ENCODE measurements around the gene SEBOX.
A peak's percentile ranks its signal among the peaks of the same experiment; 100 is the strongest.

The SEBOX gene

DNA sequence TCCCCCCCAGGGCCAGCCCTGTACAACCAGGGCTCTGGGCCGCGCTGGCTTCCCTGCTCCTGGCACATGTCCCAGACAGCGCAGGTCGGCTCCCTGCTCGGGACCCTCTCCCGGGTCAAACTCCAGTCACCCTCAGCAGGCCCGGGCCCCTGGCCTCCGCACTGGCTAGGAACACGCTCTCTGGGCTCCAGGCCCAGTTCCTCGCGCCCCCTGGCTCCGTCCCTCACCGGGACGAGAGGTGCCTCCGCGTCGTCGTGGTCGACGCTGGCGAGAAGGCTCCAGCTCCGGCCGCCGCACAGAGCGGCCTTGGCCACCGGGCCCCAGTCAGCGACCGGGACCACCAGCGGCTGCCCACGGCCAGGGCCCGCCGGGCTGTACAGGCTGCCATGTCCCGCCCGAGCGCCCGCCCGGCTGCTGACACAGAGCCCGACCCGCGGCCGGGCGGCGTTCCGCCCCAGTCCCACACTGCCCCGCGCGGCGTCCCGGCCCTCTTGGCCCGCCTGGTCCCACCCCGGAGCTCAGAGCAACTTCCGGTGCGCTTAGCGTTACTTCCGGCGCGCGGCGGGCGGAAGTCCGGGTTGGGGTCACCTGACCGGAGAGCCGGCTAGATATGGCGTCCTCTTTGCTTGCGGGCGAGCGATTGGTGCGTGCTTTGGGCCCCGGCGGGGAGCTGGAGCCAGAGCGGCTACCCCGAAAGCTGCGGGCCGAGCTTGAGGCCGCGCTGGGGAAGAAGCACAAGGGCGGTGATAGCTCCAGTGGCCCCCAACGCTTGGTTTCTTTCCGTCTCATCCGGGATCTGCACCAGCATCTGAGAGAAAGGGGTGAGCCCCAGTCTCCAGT is 7.7 kb downstream of the SEBOX start, which contains the start of gene POLDIP2 (continued):
- TF ChIP-seq ZNF214 (tag by site-specific recombination; IDR thresholded peaks at IDR 0.05; ENCODE audit: borderline replicate concordance) (no peak), ZNF184 (tag by site-specific recombination; IDR thresholded peaks at IDR 0.05) (peak; percentile 67; the same call in 1 of the 2 replicates), KLF8 (tag by site-specific recombination; IDR thresholded peaks at IDR 0.05) (peak; percentile 85), ZNF521 (tag by site-specific recombination; IDR thresholded peaks at IDR 0.05) (no peak), ZNF175 (tag by site-specific recombination; IDR thresholded peaks at IDR 0.05) (no peak), TCF7L2 (IDR thresholded peaks at IDR 0.05; ENCODE audit: borderline replicate concordance, low read depth, low read length) (no peak), ZNF664 (tag by site-specific recombination; IDR thresholded peaks at IDR 0.05) (no peak), ZNF426 (tag by site-specific recombination; IDR thresholded peaks at IDR 0.05) (no peak), ZNF48 (tag by site-specific recombination; IDR thresholded peaks at IDR 0.05) (no peak), ZNF274 (IDR thresholded peaks at IDR 0.05; ENCODE audit: low read length) (no peak), ZNF274 (tag by site-specific recombination; IDR thresholded peaks at IDR 0.05; ENCODE audit: borderline replicate concordance) (no peak), ZNF239 (tag by site-specific recombination; IDR thresholded peaks at IDR 0.05) (no peak), ZNF654 (tag by site-specific recombination; IDR thresholded peaks at IDR 0.05; ENCODE audit: low read depth) (no peak), ZNF514 (tag by site-specific recombination; IDR thresholded peaks at IDR 0.05) (no peak), ZNF341 (tag by site-specific recombination; IDR thresholded peaks at IDR 0.05; ENCODE audit: low read depth) (peak; percentile 30; the same call in 1 of the 2 replicates), ZNF548 (tag by site-specific recombination; IDR thresholded peaks at IDR 0.05) (no peak), ZNF354C (tag by site-specific recombination; IDR thresholded peaks at IDR 0.05; ENCODE audit: borderline replicate concordance, low read depth) (no peak), ZNF624 (tag by site-specific recombination; IDR thresholded peaks at IDR 0.05) (no peak), ZNF701 (tag by site-specific recombination; IDR thresholded peaks at IDR 0.05) (no peak), ZNF670 (tag by site-specific recombination; IDR thresholded peaks at IDR 0.05; ENCODE audit: low read depth) (no peak), ZNF221 (tag by site-specific recombination; IDR thresholded peaks at IDR 0.05; ENCODE audit: borderline replicate concordance) (no peak), ZNF510 (tag by site-specific recombination; IDR thresholded peaks at IDR 0.05; ENCODE audit: insufficient replicate concordance) (no peak)
- TF ChIP-seq, protein P1, sequence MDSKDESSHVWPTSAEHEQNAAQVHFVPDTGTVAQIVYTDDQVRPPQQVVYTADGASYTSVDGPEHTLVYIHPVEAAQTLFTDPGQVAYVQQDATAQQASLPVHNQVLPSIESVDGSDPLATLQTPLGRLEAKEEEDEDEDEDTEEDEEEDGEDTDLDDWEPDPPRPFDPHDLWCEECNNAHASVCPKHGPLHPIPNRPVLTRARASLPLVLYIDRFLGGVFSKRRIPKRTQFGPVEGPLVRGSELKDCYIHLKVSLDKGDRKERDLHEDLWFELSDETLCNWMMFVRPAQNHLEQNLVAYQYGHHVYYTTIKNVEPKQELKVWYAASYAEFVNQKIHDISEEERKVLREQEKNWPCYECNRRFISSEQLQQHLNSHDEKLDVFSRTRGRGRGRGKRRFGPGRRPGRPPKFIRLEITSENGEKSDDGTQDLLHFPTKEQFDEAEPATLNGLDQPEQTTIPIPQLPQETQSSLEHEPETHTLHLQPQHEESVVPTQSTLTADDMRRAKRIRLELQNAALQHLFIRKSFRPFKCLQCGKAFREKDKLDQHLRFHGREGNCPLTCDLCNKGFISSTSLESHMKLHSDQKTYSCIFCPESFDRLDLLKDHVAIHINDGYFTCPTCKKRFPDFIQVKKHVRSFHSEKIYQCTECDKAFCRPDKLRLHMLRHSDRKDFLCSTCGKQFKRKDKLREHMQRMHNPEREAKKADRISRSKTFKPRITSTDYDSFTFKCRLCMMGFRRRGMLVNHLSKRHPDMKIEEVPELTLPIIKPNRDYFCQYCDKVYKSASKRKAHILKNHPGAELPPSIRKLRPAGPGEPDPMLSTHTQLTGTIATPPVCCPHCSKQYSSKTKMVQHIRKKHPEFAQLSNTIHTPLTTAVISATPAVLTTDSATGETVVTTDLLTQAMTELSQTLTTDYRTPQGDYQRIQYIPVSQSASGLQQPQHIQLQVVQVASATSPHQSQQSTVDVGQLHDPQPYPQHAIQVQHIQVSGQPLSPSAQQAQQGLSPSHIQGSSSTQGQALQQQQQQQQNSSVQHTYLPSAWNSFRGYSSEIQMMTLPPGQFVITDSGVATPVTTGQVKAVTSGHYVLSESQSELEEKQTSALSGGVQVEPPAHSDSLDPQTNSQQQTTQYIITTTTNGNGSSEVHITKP (tag by site-specific recombination; IDR thresholded peaks at IDR 0.05), result no peak
- TF ChIP-seq, protein P2, sequence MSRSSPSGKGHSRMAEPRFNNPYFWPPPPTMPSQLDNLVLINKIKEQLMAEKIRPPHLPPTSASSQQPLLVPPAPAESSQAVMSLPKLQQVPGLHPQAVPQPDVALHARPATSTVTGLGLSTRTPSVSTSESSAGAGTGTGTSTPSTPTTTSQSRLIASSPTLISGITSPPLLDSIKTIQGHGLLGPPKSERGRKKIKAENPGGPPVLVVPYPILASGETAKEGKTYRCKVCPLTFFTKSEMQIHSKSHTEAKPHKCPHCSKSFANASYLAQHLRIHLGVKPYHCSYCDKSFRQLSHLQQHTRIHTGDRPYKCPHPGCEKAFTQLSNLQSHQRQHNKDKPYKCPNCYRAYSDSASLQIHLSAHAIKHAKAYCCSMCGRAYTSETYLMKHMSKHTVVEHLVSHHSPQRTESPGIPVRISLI (tag by site-specific recombination; IDR thresholded peaks at IDR 0.05), result no peak
- TF ChIP-seq, protein P3, sequence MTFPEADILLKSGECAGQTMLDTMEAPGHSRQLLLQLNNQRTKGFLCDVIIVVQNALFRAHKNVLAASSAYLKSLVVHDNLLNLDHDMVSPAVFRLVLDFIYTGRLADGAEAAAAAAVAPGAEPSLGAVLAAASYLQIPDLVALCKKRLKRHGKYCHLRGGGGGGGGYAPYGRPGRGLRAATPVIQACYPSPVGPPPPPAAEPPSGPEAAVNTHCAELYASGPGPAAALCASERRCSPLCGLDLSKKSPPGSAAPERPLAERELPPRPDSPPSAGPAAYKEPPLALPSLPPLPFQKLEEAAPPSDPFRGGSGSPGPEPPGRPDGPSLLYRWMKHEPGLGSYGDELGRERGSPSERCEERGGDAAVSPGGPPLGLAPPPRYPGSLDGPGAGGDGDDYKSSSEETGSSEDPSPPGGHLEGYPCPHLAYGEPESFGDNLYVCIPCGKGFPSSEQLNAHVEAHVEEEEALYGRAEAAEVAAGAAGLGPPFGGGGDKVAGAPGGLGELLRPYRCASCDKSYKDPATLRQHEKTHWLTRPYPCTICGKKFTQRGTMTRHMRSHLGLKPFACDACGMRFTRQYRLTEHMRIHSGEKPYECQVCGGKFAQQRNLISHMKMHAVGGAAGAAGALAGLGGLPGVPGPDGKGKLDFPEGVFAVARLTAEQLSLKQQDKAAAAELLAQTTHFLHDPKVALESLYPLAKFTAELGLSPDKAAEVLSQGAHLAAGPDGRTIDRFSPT (tag by site-specific recombination; IDR thresholded peaks at IDR 0.05), result no peak
- TF ChIP-seq, protein P4, sequence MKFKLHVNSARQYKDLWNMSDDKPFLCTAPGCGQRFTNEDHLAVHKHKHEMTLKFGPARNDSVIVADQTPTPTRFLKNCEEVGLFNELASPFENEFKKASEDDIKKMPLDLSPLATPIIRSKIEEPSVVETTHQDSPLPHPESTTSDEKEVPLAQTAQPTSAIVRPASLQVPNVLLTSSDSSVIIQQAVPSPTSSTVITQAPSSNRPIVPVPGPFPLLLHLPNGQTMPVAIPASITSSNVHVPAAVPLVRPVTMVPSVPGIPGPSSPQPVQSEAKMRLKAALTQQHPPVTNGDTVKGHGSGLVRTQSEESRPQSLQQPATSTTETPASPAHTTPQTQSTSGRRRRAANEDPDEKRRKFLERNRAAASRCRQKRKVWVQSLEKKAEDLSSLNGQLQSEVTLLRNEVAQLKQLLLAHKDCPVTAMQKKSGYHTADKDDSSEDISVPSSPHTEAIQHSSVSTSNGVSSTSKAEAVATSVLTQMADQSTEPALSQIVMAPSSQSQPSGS (tag by site-specific recombination; IDR thresholded peaks at IDR 0.05; ENCODE audit: low read depth), result no peak
- TF ChIP-seq, protein P5, sequence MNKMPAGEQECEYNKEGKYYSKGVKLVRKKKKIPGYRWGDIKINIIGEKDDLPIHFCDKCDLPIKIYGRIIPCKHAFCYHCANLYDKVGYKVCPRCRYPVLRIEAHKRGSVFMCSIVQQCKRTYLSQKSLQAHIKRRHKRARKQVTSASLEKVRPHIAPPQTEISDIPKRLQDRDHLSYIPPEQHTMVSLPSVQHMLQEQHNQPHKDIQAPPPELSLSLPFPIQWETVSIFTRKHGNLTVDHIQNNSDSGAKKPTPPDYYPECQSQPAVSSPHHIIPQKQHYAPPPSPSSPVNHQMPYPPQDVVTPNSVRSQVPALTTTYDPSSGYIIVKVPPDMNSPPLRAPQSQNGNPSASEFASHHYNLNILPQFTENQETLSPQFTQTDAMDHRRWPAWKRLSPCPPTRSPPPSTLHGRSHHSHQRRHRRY (tag by site-specific recombination; IDR thresholded peaks at IDR 0.05), result no peak
- TF ChIP-seq, protein P6, sequence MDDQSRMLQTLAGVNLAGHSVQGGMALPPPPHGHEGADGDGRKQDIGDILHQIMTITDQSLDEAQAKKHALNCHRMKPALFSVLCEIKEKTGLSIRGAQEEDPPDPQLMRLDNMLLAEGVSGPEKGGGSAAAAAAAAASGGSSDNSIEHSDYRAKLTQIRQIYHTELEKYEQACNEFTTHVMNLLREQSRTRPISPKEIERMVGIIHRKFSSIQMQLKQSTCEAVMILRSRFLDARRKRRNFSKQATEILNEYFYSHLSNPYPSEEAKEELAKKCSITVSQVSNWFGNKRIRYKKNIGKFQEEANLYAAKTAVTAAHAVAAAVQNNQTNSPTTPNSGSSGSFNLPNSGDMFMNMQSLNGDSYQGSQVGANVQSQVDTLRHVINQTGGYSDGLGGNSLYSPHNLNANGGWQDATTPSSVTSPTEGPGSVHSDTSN (CRISPR knock-in tag; IDR thresholded peaks at IDR 0.05), result peak; percentile 53; the same call in 1 of the 2 replicates

Measured in HEK293 (cell line).